Left forelimb (tissue), 1 donor: ENCODE measurements around the gene NOL9.

Source experiments
- DNase-seq: peaks from one replicate; pipeline ENCODE4 v3.0.0-alpha.2; 2018; ENCODE audit warnings: low spot score

The NOL9 gene

GRCh38 chr1:6590046-6590445 is 35.7 kb upstream of the NOL9 start:
- DNase-seq, result no peak

GRCh38 chr1:6588893-6589520 is 34.7 kb upstream of the NOL9 start:
- DNase-seq, result no peak

- no peak for DNase-seq
Measured at GRCh38 chr1:6588128-6588892, 34.0 kb upstream of the NOL9 start.

GRCh38 chr1:6587261-6588005 is 33.1 kb upstream of the NOL9 start:
- no peak for DNase-seq

GRCh38 chr1:6586404-6586816 is 32.1 kb upstream of the NOL9 start:
- DNase-seq, result no peak

GRCh38 chr1:6585841-6586240 is 31.5 kb upstream of the NOL9 start:
- no peak for DNase-seq

- no peak for DNase-seq
Measured at GRCh38 chr1:6585081-6585722, 30.9 kb upstream of the NOL9 start.

- no peak for DNase-seq
Measured at GRCh38 chr1:6584126-6585080, 30.1 kb upstream of the NOL9 start.

GRCh38 chr1:6582370-6582769 is 28.1 kb upstream of the NOL9 start:
- DNase-seq, result no peak

- no peak for DNase-seq
Measured at GRCh38 chr1:6581561-6582305, 27.4 kb upstream of the NOL9 start.

GRCh38 chr1:6580593-6581409 is 26.5 kb upstream of the NOL9 start:
- DNase-seq, result no peak

GRCh38 chr1:6580119-6580592 is 25.8 kb upstream of the NOL9 start:
- no peak for DNase-seq

- DNase-seq, result peak; percentile 100
Measured at GRCh38 chr1:6579374-6580118, 25.2 kb upstream of the NOL9 start, which contains the start of gene ZBTB48. ZBTB48 (plus strand) TSS chr1:6579994; CDS start chr1:6580610, 616 bp downstream.

- DNase-seq, result no peak
Measured at GRCh38 chr1:6578624-6579373, 24.5 kb upstream of the NOL9 start.

GRCh38 chr1:6577831-6578525 is 23.7 kb upstream of the NOL9 start:
- no peak for DNase-seq

- no peak for DNase-seq
Measured at GRCh38 chr1:6574818-6575217, 20.5 kb upstream of the NOL9 start.

- DNase-seq, result no peak
Measured at GRCh38 chr1:6574025-6574620, 19.8 kb upstream of the NOL9 start.
